ENCODE results near the gene TINCR.

- TF ChIP-seq CTCF (IDR thresholded peaks at IDR 0.05; ENCODE audit: low read depth, low read length, poor library complexity, severe bottlenecking) (peak; percentile 70), EZH2phosphoT487 (IDR thresholded peaks at IDR 0.05; ENCODE audit: borderline replicate concordance, low read length) (no peak)
Measured at GRCh38 chr19:5561559-5561958, 6.2 kb downstream of the TINCR start.

Measured in DOHH2 (cell line).